Fibroblast of gingiva (primary cell): Measurements from ENCODE around the gene GNPDA1.

Experiments used
- DNase-seq: peaks from one replicate; pipeline ENCODE4 v3.0.0-alpha.2; 2011; ENCODE audit warnings: low read depth

Gene GNPDA1

DNA sequence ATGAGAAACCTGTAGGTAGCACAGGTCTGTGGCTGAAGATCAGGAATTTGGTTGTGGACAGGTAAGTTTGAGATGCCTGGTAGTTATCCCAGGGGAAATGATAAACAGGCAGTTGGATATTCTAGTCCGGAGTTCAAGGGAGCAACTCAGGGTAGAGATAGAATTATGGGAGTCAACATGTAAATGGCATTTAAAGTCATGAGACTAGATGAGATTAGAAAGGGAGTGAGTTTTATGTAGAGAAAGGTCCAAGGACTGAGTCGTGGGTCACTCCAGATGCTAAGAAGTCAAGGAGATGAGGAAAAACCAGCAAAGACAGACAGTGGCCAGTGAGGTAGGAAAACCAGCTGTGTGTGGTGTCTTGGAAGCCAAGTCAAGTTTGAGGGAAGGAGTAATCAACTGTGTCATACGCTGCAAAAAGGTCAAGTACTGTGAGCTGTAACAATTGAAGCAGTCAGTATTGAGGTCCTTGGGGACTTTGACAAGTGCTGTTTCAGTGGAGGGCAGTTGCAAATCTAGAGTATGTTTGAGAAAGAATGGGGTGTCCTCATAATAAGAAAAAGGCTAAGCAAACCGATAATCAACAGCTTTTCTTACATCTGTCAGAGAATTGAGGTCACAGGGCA lies 18.2 kb downstream of the GNPDA1 start:
- no peak for DNase-seq

DNA sequence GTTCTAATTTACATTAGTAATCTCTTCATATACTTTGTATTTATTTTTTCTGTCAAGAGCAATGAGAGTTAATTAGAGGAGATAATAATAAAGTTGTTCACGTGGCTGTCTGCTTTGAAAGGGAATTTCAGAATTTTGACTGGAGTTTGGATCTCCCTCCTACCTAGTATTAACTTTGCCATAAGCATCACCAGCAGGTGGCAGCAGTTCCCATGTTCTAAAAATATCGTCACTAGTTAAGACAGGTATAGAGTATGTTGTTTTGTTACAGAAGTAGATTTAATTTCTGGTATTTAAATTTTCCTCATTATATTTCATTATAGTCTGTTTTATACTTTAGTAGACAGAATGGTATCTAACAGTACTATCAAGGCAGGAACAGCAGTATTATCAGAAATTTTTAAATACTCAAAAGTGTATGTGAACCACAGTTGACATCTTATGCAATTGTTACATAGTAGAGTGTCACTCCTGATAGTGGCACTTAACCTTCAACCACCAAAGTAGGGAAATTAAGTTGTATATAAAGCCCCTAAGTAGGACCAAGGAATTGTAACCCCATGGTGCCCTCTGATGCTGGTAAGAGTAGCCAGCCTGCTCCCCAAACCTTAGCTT lies 20.4 kb downstream of the GNPDA1 start:
- peak; percentile 29 for DNase-seq

DNA sequence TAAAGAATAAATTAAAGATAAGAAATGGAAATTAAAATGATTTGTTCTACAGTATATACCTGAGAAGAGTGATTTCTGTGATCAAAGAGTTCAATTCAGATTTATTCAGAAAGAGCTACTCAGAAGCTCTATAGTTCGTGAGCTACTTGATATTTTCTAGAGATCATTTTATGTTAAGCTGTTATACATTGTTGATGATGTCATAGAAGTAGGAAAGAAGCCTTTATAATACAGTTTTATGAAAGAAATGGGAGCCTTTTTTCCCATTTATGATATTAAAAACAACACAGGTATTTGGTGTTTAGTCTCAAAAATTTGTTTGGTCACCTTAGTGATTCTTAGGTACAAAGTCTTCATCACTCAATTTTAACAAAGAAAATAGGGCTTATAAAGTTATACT lies 23.1 kb downstream of the GNPDA1 start:
- no peak for DNase-seq

DNA sequence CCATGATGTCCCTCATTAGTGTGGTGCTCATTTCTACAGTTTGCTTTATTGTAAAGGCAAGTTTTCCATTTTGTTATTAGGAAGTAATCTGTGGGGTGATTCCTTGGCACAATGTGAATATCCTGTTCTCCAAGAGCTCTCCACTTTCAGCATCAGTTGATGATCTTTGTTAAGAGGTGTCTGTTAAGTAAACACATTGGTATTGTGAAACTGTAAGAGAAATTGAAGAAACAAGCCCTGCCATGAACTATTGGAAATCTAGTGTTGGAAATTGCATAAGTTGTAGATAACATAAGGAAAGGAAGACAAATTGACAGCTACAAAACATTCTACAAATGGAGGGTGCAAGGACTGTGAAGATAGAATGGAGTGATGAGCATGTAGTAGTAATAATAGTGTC lies 26.8 kb downstream of the GNPDA1 start:
- DNase-seq, result peak; percentile 22

DNA sequence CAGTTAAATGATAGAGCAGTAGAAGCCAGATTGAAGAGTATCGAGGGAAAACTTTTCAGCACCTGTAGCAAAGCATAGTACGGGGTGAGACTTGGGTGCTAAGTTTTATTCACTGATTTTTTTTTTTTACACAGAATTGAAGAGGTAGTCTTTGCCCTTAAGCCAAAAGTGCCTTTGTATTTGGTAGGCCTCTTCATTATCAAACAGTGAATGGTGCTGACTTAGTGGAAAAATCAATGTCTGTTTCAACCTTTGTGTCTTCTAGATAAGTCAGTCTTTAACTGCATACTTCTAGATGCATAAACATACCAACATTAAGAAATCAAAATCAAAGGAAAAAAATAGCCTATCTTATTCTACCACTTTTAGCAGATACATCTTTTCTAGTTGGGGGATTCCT lies 30.2 kb downstream of the GNPDA1 start:
- DNase-seq, result no peak

DNA sequence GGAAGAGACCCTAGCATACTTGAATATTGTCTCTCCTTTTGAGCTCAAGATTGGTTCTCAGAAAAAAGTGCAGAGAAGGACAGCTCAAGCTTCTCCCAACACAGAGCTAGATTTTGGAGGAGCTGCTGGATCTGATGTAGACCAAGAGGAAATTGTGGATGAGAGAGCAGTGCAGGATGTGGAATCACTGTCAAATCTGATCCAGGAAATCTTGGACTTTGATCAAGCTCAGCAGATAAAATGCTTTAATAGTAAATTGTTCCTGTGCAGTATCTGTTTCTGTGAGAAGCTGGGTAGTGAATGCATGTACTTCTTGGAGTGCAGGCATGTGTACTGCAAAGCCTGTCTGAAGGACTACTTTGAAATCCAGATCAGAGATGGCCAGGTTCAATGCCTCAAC lies 34.4 kb downstream of the GNPDA1 start:
- no peak for DNase-seq

DNA sequence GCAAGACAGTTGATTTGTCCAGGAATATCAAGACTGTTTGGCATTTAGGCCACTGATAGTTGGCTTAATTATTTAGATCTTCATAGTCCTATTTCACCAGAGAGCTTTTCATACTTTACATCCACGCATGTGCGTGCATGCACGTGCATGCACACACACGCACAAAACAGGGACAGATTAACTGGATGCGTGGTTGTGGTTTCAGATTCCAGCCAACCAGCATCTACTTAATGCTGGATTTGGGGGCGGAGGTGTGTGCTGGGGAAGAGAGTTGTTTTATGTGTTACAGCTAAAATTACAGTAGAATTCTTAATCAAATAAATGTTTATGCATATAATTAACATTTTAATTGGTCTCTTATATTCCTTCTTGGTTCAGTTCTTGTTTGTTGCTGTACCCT lies 36.7 kb downstream of the GNPDA1 start:
- DNase-seq, result no peak

DNA sequence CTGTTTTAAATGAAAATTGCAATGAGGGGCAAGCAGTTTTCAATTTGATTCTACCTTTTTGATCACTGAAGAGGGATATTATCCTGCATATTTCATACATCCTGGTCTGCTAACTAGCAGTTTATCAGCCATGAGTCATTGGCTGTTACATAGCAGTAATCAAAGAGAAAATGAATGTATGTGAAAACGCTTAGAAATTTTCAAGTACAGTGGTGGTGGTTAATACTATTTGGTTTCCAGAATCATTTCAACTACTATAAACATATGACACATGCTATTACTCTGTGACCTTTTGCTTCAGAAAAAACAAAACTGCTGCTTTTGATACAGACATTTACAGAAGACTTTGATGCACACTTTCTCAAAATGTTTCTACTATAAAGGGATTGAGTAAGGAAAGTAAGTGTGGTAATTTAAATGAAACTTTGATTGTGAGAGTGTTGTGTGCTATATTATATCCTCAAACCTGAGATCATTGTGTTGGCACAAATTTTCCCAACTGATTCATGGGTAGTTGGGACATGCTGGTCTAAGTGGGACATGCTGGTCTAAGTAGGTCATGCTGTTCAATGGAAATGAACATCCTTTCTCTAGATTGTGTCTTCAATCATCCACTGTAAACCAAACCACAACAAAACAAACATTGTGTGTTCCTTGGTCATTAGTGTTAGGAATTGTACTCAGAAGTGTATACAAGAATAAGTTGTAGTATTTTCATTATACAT lies 38.8 kb downstream of the GNPDA1 start:
- peak; percentile 48 for DNase-seq

DNA sequence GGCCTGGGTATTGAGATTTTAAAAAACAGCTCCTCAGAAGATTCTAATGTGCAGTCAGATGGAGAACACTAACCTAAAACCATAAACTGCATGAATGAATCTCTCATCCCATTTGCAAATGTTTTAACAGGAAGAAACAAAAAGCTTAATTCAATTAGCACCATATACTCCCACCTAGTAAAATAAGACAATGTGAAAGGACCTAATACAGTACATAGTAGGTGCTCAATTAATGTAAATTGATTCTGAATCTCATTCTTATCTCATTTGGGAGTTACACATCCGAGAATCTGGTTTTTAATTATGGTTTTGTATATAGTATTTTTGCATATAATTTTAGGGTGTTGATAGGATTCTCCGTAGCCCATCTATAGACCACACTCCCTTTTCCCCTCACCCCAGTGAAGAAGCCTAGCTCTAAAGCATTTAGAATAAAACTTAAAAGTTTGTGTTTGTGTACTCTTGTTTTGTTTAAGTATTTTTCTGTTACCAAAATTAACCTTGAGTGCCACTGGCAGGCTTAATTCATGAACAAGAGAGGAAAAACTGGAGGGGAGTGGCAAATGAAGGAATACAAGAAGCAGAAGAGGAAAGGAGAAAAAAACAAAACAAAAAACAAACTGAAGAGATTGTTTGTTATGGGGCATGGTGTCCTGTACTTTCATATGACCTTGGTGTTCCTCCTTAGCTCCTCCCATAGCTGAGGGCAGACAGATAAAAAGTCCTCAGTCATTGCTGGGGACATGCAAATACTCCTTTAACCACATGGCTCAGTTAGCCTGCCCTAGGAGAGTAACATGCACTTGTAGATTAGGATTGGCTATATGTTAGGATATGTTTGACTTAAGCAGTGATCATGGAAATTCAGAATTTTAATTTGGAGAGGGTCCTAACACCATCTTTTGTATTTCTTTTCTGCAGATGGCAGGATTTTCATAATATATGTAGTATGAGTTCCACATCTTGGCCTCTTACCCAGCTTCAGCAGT lies 42.8 kb downstream of the GNPDA1 start:
- DNase-seq, result no peak

DNA sequence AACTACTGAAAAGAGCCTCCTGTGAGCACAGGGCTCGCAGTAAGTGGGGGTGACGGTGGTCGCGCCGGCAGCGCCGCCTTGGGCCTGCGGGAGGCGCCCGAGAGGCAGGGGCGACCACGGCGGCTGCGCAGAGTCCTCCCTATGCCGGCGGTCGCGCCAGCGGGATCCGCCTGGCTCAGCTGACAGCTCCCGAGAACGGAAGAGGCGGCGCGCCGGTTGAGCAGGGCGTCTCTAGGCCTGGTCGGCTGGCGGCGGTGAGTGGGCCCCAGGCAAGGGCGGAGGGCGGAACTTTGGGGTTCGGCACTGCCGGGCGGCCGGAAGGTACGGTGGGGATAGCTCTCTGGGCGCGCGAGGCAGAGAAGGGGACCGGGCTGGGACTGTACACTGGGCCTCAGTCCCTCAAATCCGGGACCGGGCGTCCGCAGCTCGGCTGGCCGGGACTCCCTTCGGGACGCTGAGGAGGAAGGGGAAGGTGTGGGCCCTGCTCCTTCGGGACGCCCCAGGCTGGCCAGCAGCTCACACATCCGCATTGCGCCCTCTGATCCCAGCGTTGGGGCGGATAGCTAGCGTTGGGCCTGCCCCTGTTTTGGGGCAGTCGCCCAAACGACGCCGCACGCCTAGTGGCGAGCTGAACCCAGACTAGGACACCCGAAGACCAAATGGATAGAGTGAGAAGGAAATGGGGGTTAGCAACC lies 43.8 kb downstream of the GNPDA1 start, which contains the start of gene RNF14:
Gene RNF14, plus strand, starts transcription at position 192 of the 695 bp plus-strand sequence. CDS start 4,484 bp downstream, outside the sequence.
- DNase-seq, result peak; percentile 95

DNA sequence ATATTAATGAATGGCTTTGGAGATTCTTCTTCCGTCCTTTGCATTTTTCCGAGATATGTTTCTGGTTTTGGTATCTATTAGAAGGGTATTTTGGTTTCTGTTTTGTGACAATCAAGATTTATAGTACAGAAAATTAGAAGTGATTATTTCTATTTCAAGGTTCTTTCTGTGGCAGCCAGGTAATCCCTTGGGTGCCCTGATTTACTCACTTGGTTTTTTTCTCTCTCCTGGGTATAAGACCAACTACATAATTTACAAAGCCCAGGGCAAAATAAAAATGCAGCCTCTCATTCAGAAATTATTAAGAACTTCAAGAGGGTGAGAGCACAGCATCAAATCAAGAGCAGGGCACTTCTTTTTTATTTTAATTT lies 45.9 kb downstream of the GNPDA1 start:
- DNase-seq, result no peak

DNA sequence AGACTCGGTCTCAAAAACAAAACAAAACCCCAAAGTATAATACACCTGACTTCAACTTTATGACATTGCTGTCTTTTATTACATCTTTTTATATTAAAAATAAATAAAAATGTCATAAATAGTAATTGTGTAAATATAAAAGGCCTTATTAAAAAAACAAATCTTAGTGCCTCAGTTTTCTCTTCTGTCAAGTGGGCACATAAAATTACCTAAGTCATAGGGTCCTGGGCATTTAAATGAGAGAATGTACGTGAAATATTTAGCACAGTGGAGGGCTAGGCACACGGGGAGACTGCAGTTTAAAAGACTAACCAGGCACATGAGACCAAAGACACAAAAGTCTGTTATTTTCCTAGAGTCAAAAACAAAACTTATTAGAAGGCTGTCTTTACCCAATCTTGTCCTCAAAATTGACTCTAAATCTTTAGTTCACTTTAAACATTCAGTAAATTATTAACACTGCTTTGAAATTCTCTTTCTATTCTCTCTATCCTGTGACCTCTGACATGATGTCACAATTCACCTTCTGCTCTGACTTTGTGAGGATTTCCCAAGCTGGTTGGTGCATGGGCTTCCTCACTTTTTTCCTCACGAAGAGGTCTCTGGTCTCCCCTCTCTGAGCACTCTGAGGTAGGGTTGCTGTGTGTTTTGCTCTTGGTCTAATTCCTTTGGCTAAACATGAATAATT lies 46.4 kb downstream of the GNPDA1 start:
- DNase-seq, result no peak

DNA sequence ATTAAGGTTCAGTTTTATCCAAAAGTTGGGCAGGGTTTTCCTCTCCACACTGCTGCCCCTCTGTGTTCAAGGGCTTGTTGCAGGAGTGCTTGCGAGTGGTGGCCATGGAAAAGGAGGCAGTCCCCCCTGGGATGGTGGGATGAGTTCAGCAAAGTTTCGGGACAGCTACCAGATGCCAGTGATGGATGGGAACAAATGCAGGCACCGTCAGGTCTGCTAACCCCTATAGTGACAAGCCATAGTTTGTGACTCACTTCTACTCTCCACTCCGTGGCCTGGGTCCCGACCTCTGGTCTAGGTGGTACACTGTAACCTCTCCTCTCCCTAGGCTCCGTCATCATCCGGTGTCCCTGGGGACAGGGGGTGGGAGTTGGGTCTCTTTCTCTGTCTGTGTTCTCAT lies 47.8 kb downstream of the GNPDA1 start:
- no peak for DNase-seq

DNA sequence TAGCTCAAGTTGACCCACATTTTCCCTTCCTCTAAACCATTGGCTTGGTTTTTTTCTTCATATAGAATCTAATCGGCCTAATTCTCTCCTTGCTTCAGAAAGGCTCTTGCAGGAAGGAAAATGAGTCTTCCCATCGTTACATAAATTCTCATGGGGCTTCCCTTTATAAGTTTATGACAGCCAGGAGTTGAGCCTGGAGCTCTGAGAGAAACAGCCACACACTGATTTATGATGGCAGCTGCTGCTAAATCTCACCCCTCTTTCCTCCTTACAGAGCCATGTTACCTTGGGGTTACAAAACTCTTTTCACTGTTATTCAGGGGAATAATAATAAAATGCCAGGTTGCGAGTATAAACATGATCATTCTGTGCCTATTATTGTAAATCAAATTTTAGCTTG lies 49.1 kb downstream of the GNPDA1 start:
- DNase-seq, result no peak

DNA sequence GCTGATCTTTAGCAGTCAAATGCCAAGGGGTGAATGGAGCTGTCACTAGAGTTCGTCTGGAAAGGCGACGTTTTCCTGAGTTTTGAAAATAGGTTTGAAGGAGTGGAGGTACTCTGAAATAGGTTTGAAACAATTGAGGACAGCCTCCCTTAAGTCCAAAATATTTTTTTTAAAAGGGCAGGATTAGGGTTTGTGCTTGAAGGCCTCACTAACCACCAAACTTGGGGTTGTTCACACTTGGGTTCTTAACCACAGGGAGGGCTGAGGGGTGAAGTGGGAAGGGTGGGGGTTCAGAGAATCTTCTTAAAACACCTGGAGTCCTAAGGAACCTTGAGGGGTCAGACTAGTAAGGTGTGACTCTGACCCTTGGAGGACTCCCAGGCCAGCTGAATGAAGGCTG lies 51.4 kb downstream of the GNPDA1 start:
- DNase-seq, result no peak

DNA sequence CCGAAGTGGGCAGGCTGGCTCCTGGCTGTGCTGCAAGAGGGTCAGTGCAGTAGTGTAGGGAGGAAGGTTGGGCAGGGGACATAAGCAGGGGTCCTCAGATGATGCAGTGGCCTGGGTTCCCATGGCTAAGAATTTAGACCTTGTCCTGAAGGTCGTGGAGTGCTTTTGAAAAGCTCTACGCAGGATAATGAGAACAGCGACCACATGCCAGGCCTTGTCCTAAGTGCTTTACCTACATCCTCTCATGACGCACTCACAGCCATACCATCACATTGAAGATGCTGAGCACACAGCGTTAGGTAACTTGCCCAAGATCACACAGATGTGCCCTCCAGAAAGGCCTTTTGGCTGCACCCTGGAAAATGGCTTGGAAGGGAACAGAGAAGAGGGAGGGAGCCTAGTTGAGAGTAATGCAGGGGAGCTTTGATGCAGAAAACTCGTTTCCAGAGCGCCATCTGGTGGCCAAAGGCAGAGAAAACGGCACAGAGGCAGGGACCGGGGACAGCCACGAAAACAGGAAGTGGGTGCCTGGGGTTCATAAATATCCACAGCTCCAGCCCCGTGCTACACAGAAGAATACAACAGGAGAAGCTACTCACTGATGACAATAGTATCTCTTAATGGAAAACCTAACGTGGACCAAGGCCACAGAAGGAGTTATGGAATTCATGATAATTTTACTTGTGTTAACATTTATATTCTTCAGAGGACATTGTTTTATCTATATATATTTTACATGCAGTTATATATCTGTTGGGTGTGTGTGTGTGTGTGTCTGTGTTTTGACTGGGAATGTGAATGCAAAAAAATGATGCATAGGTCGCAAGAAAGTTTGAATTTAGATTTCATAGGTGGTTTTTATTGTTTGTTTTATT lies 52.1 kb downstream of the GNPDA1 start:
- peak; percentile 69 for DNase-seq

DNA sequence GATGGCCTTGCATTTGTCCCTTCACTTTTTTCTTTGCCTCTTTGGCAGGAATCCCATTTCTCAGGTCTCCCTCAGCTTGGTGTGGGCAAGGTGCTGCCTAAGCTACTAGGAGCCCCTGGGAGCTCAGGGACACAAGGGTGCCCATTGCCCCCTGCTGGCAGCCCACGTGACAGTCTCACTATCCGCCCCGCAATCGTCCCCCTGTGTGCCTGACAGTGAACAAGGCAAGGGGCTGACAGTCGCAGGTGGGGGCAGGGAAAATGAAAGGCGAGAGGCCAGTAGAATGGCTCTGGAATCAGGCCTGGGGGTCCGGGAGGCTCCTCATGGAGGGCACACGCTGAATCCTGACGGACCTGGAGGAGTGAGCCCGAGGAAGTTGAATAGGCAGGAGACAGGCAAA lies 52.8 kb downstream of the GNPDA1 start:
- no peak for DNase-seq

DNA sequence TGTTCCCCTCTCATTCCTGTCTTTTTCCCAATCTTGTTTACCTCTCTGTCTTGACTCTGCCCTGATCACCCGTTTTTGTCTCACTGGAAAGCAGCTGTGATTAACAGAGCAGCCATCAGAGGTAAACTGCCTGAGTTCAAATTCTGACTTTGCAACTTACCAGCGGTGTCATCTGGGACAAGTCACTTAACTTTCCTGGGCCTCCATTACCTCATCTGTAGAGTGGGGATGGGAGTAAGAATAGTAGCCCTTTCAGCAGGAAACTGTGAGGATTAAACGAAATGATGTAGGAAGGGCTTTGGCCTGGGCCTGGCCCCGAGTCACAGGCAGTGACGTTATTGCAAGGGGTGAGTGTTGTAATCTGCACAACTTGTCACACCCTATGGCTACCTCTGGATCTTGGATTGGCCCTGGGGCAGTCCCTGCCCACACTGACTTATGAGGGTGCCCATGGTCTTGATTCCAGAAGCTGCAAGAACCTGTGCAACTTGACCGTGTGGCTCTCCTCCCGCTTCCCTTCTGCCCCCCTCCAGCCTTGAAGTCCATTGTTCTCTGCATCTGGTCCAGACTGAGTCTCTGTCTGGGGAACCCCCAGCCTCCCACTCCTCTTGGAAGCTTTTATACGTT lies 54.2 kb downstream of the GNPDA1 start:
- no peak for DNase-seq

DNA sequence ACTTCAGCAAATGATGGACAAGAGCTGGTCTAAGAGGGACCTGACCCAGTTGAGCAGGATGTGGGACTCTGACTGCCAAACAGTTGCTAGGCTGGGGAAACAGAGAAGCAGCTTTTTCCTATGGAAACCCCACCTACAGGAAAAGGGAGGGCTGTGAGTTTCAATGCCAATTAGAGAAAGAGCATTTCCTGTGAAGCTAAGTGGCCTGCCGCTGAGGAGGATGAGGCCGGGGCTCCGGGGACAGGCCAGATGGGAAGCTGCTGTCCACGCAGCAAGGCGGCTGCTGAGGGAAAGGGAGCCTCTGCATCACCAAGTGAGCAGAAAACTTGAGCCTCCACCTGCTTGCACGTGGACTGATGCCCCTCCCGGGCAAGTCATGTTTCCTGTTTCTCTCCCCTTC lies 54.7 kb downstream of the GNPDA1 start, which contains the start of gene PCDH12:
Gene PCDH12, minus strand, starts transcription at position 90 of the 400 bp plus-strand sequence. CDS start 351 bp downstream, outside the sequence.
- DNase-seq, result no peak
